GM12874 (cell line): ENCODE measurements around the gene LECT2.

ENCODE experiments used
- TF ChIP-seq, protein P1 (sequence below): IDR thresholded peaks from 2 replicates; pipeline ENCODE4 v1.5.1; 2011; ENCODE audit warnings: low read depth, mild to moderate bottlenecking, control low read depth, low read length, moderate library complexity; ENCODE audit not compliant: insufficient read depth

LECT2 gene

DNA sequence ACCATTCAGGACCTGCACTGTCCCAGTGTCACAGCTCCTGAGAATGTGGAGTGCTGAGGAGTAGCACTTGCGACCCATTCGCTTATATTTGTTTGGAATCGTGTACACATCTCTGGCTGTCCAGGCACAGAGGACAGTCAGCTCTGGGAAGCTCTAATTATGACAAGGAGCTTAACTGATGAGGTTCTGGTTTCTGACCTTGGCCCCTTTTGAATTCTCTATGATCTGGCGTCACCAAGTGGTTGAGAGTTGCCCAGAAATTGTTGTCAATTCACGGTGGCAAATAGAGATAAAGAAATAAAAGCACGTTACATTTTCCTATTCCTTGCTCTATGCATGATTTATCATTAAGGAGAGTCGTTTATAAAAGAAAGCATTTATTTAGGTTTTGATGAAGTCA, 34.9 kb upstream of the LECT2 start:
- TF ChIP-seq, protein P1, sequence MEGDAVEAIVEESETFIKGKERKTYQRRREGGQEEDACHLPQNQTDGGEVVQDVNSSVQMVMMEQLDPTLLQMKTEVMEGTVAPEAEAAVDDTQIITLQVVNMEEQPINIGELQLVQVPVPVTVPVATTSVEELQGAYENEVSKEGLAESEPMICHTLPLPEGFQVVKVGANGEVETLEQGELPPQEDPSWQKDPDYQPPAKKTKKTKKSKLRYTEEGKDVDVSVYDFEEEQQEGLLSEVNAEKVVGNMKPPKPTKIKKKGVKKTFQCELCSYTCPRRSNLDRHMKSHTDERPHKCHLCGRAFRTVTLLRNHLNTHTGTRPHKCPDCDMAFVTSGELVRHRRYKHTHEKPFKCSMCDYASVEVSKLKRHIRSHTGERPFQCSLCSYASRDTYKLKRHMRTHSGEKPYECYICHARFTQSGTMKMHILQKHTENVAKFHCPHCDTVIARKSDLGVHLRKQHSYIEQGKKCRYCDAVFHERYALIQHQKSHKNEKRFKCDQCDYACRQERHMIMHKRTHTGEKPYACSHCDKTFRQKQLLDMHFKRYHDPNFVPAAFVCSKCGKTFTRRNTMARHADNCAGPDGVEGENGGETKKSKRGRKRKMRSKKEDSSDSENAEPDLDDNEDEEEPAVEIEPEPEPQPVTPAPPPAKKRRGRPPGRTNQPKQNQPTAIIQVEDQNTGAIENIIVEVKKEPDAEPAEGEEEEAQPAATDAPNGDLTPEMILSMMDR = no peak

GRCh38 chr5:135988546-135988945, 33.8 kb upstream of the LECT2 start:
- TF ChIP-seq, protein P1 = no peak

DNA sequence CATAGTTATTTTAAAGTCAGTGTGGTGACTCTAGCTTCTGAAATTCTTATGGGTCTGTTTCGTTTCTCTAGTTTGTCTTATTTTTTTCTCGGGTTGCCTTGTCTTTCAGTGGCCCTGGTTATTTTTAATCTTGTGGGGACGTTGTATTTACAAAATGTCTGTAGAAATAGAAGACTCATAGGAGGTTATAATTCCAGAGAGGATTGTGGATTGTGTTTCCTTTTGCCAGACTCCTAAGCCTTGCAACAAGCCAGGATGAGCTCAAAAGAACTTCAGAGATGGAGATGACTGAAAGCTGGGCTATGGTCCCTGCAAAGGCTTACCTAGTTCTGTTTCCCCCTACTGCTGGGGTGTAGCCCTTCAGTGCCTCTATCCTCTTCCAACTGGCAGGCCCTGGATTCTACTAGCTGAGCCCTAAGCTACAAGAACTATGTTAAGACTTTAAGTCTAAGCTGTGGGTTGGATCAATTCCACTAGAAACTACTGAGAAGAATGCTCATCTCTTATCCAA, 32.2 kb upstream of the LECT2 start:
- TF ChIP-seq, protein P1 = no peak

DNA sequence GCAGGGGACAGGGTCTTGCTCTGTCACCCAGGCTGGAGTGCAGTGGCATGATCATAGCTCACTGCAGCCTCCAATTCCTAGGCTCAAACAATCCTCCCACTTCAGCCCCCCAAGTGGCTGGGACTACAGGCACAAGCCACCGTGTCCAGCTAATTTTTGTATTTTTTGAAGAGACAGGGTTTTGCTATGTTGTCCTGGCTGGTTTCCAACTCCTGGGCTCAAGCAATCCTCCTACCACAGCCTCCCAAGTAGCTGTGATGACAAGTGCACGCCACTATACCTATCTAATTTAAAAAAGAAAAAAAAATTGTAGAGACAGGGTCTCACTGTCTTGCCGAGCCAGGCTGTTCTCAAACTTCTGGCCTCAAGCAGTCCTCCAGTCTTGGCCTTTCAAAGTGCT, 31.6 kb upstream of the LECT2 start:
- TF ChIP-seq, protein P1 = no peak

- TF ChIP-seq, protein P1 = no peak
Measured at GRCh38 chr5:135985951-135986350, 31.2 kb upstream of the LECT2 start.

DNA sequence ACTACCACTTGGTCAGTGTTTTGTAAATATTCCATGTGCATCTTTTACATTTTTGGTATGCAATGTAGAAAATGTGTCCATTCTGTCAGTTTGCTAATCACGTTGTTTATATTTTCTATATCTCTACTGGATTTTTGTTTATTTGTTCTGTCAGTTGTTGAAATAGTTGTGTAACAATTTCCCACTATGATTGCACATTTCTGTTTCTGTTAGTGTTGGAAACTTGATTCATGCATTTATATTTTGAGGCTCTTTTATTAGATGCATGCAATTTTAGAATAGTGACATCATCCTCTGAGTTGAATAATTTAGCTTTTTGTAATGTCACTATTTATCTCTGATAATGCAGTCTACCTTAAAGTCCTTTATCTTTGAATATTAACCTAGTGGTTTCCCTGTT, 25.8 kb upstream of the LECT2 start:
- TF ChIP-seq, protein P1 = no peak

- TF ChIP-seq, protein P1 = no peak
Measured at GRCh38 chr5:135979510-135979909, 24.7 kb upstream of the LECT2 start.
